ENCODE measurements around the gene ZNF692. TPM values are rescaled to one million over a fixed set of nuclear protein-coding genes. Genes with fewer than 3 reads are reported as not detected.

Gene ZNF692
- total and polyA plus RNA-seq, 2 of the 13 experiments (the other 11 are each of a cell fraction or from before 2014, with no cell fraction given), result 27.3 to 45.8 TPM

- TF ChIP-seq ZNF710 (CRISPR knock-in tag; IDR thresholded peaks at IDR 0.05; ENCODE audit: borderline replicate concordance) (peak; percentile 71), ZNF138 (CRISPR knock-in tag; IDR thresholded peaks at IDR 0.05; ENCODE audit: low read depth) (peak; percentile 86; the same call in 1 of the 2 replicates), ZNF737 (CRISPR knock-in tag; IDR thresholded peaks at IDR 0.05; ENCODE audit: borderline replicate concordance) (no peak), ZNF513 (CRISPR knock-in tag; conservative IDR thresholded peaks at IDR 0.05) (0 out of 2 replicates have a peak, but pooled peaks have one; percentile 77), ZNF496 (CRISPR knock-in tag; IDR thresholded peaks at IDR 0.05; ENCODE audit: insufficient replicate concordance) (no peak), EZH2 (conservative IDR thresholded peaks at IDR 0.05; ENCODE audit: low read depth, low read length) (no peak), ATF4 (CRISPR knock-in tag; IDR thresholded peaks at IDR 0.05) (peak in 1 of 2 experiments; percentile 24; a peak in 1 of 4 replicates), ZNF205 (CRISPR knock-in tag; IDR thresholded peaks at IDR 0.05) (peak; percentile 97), ZNF253 (CRISPR knock-in tag; IDR thresholded peaks at IDR 0.05; ENCODE audit: borderline replicate concordance) (no peak), BCLAF1 (IDR thresholded peaks at IDR 0.05) (no peak), HINFP (CRISPR knock-in tag; IDR thresholded peaks at IDR 0.05; ENCODE audit: low read depth) (peak; percentile 91; the same call in 1 of the 2 replicates), ERF (CRISPR knock-in tag; IDR thresholded peaks at IDR 0.05) (peak; percentile 82), TP53 (CRISPR knock-in tag; conservative IDR thresholded peaks at IDR 0.05) (no peak), MLX (CRISPR knock-in tag; IDR thresholded peaks at IDR 0.05) (0 out of 2 replicates have a peak, but pooled peaks have one; percentile 42), ATM (IDR thresholded peaks at IDR 0.05; ENCODE audit: borderline replicate concordance) (no peak), SIN3B (IDR thresholded peaks at IDR 0.05; ENCODE audit: low read length) (no peak), ZNF550 (CRISPR knock-in tag; IDR thresholded peaks at IDR 0.05; ENCODE audit: borderline replicate concordance) (no peak), PITX1 (CRISPR knock-in tag; IDR thresholded peaks at IDR 0.05) (0 out of 2 replicates have a peak, but pooled peaks have one; percentile 41), RFX3 (CRISPR knock-in tag; IDR thresholded peaks at IDR 0.05) (no peak)
Observed at GRCh38 chr1:248906009-248906752, 47.3 kb upstream of the ZNF692 start, which contains the start of gene PGBD2 (continued).

All from HepG2 (cell line).